Ovary (tissue), 9 donors: Measurements from ENCODE around the gene TUBB4B. TPM values are rescaled to one million over a fixed set of nuclear protein-coding genes. Genes with fewer than 3 reads are reported as not detected.

ENCODE experiments used
- DNase-seq, 5 donors: peaks; one replicate each; pipeline ENCODE4 v3.0.0-alpha.2; 2019 to 2020
- H3K27ac ChIP-seq, 2 donors: fragments of 200-600 bp; one replicate each; pipeline versions ENCODE4 v1.5.1 to v1.8.0; 2019 to 2022
- H3K27me3 ChIP-seq: fragments of 200-600 bp; one replicate; pipeline ENCODE4 v1.8.0; 2022
- H3K36me3 ChIP-seq: fragments of 200-600 bp; sonication (generic); one replicate; pipeline ENCODE4 v1.5.1; 2019
- H3K4me1 ChIP-seq: one replicate; pipeline ENCODE4 v1.8.1; 2013; ENCODE audit warnings: mild to moderate bottlenecking, moderate library complexity; ENCODE audit not compliant: insufficient read depth
- H3K4me3 ChIP-seq: fragments of 200-600 bp; sonication (generic); one replicate; pipeline ENCODE4 v1.5.1; 2017
- H3K9me3 ChIP-seq, 2 donors: fragments of 200-600 bp in 1 of 2; sonication (generic) in 1 of 2; one replicate each; pipeline versions ENCODE4 v1.5.1 to v1.8.1; 2013 to 2019; ENCODE audit warnings: mild to moderate bottlenecking in 1 of 2, moderate library complexity in 1 of 2
- CTCF ChIP-seq, 3 donors: fragments of 450-650 bp in 2 of 3; fragments of 200-600 bp in 1 of 3; IDR thresholded peaks; one replicate each; pipeline versions ENCODE4 v1.5.1 to v1.8.0; 2016 to 2022; ENCODE audit warnings: antibody characterized with exemption in 3 of 3, mild to moderate bottlenecking in 1 of 3
- EP300 ChIP-seq: sonication (generic); formaldehyde crosslinking; IDR thresholded peaks from one replicate; pipeline ENCODE4 v1.6.1; 2017; ENCODE audit warnings: antibody characterized with exemption
- POLR2A ChIP-seq: fragments of 450-650 bp; IDR thresholded peaks from one replicate; pipeline ENCODE4 v1.6.1; 2017; ENCODE audit warnings: antibody characterized with exemption, mild to moderate bottlenecking, moderate library complexity
- WGBS, 3 donors: extraction: QIAGEN DNeasy Blood & Tissue Kit in 1 of 3; methylation state at CpG; one replicate each; pipeline versions ENCODE4 v1.1.5 to v1.1.7; 2013 to 2017; 5-methylcytosine and 5-hydroxymethylcytosine counted together
- intact Hi-C, 4 donors: fragments of 100-400 bp; cut with DNase I; formaldehyde crosslinking; loops; one replicate each; pipeline versions ENCODE4 v1.11.0 to v1.15.1; 2022 to 2023
- polyA plus RNA-seq, 2 donors: library from polyadenylated mRNA; stranded (reverse); fragments of 200-250 nt in 1 of 2; fragments of 350-450 nt in 1 of 2; fragmentation: Illumina TruSeq in 1 of 2; extraction: RNeasy Lipid Tissue Mini Kit (QIAGEN cat#74804) in 1 of 2; gene quantifications; one replicate each; pipeline ENCODE4 v1.2.3, GENCODE V29; 2013 to 2014
- total RNA-seq, 7 donors: library from RNA; depleted of rRNA in 2 of 7; stranded (reverse); fragments of >200 nt in 2 of 7; fragmentation: NEBNext Ultra II Directional in 3 of 7; extraction: Animal tissue kit (Norgen Biotek cat#: 25700) in 3 of 7; gene quantifications; one replicate each; pipeline versions ENCODE4 v1.1.0 to v1.2.4, GENCODE V29; 2016 to 2023
- donor health status: DM: no; HTN: no; CAD: no; lungs with moderate emphysema.
- donor health status: DM: no; HTN: no; CAD: no.
- donor health status: Bipolar disorder and iron deficiency.
- donor health status: DM: yes; HTN: yes; CAD: no.
- donor health status: DM: no; HTN: no; CAD: no.
- donor health status: DM: yes; HTN: yes; CAD: no.

The TUBB4B gene
- total and polyA plus RNA-seq, 9 donors = 62.8 to 234 (median 135) TPM

DNA sequence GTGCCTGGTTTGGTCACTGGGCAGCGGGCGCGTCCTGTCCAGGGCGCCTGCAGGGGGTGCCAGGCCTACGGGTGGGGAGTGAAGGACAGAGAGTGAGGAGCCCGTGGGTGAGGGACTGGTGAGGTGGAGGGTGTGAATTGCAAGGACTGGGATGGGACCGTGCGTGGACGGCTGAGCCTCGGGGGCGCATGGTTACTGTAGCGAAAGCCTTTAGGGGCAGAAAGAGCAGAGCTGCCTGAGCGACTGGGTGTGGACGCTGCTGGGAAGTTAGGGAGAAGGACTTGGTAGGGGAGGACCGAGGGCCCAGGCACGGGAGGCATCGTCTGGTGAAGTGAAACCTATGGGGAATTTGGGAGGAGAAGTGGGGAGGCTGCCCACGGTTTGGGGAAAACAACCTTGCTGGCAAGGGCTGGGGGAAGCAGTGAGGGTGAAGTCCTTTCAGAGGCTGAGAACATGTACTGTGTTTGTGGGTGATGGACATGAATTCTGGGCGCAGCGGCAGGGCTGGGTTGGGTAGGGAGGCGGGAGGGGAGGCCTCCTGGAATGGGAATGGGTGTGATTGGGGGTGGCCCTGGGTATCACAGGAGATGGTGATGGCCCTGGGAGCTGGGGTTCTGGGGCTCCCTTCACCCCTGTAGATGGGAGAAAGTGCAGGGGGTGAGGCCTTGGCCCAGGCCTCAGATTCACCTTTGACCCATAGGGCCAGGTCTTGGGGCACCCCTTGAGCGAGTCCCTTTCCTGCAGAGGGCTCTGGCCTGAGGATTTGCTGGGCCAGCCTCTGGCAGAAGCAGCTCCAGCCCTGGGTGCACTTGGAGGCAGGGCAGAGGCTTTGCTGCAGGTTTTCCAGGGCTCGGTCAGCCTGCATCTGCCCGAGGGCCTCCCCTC, 34.7 kb downstream of the TUBB4B start:
- Histone ChIP-seq H3K27me3 (no peaks in the 10 kb centered on the region), H3K27ac (no peak overlapping the region), H3K4me3 (no peak overlapping the region), H3K36me3 (no peaks in the 10 kb centered on the region), H3K4me1 (peaks cover 12% of the 10 kb centered on the region), H3K9me3 (no peaks in the 10 kb centered on the region)
- intact Hi-C loops = no loop called here
- DNase-seq = peak in 3 of 5 donors; percentile 21 to 41 (median 30)
- TF ChIP-seq CTCF (IDR thresholded peaks at IDR 0.05) (no peak), EP300 (no peak), POLR2A (no peak)
- WGBS, 3 donors = 81 to 84% (median 83%) methylated on average over 24 of the region's 24 CpGs

GRCh38 chr9:137276473-137277328, 35.6 kb downstream of the TUBB4B start:
- Histone ChIP-seq H3K4me3 (peak overlapping the region; percentile 47), H3K27ac (peak overlapping the region; percentile 74 to 87), H3K9me3 (no peaks in the 10 kb centered on the region), H3K36me3 (no peaks in the 10 kb centered on the region), H3K4me1 (peaks cover 12% of the 10 kb centered on the region), H3K27me3 (no peaks in the 10 kb centered on the region)
- WGBS, 3 donors = 30 to 38% (median 36%) methylated on average over 22 to 30 of the region's 30 CpGs
- intact Hi-C loops = no loop called here
- DNase-seq = peak; percentile 88 to 91 (median 90)
- no peak for TF ChIP-seq POLR2A
- no peak for TF ChIP-seq CTCF (IDR thresholded peaks at IDR 0.05)
- no peak for TF ChIP-seq EP300

- WGBS, 3 donors = 2 to 6% (median 2%) methylated on average over 21 to 25 of the region's 25 CpGs
- intact Hi-C loops = no loop called here
These were observed 36.4 kb downstream of the TUBB4B start, which contains the start of gene TOR4A for GRCh38 chr9:137277329-137278041. Gene TOR4A, plus strand, starts transcription at chr9:137277726. Its CDS starts 964 bp downstream, at chr9:137278690.

More at GRCh38 chr9:137277329-137278041, 36.4 kb downstream of the TUBB4B start, which contains the start of gene TOR4A:
- peak; percentile 78 to 87 (median 85) for DNase-seq
- Histone ChIP-seq H3K27ac (peak within 1 kb of the TSS; percentile 74 to 87), H3K36me3 (no peaks in the 10 kb centered on the region), H3K4me1 (peaks cover 12% of the 10 kb centered on the region), H3K9me3 (no peaks in the 10 kb centered on the region), H3K27me3 (no peaks in the 10 kb centered on the region), H3K4me3 (peak within 1 kb of the TSS; percentile 47)
- TF ChIP-seq POLR2A (peak; percentile 12), CTCF (IDR thresholded peaks at IDR 0.05) (no peak), EP300 (no peak)
